K562 (cell line): Measurements from ENCODE around the gene FGF22. TPM values are rescaled to one million over a fixed set of nuclear protein-coding genes. Genes with fewer than 3 reads are reported as not detected.

Experiments used
- BCL6 ChIP-seq: fragments of 250-450 bp; sonication (Bioruptor Pico); IDR thresholded peaks from 2 replicates; pipeline ENCODE4 v1.4.0; 2020
- CREB5 ChIP-seq: fragments of 250-450 bp; sonication (Bioruptor Pico); IDR thresholded peaks from 2 replicates; pipeline ENCODE4 v1.5.0; 2020; ENCODE audit warnings: mild to moderate bottlenecking
- EP400 ChIP-seq: fragments of 450-650 bp; IDR thresholded peaks from 2 replicates; pipeline ENCODE4 v1.6.1; 2017; ENCODE audit warnings: antibody characterized with exemption, mild to moderate bottlenecking, moderate library complexity
- NBN ChIP-seq: fragments of 450-650 bp; IDR thresholded peaks from 2 replicates; pipeline ENCODE4 v1.6.1; 2016; ENCODE audit warnings: low read depth, mild to moderate bottlenecking
- NCOA6 ChIP-seq: fragments of 450-650 bp; IDR thresholded peaks from 2 replicates; pipeline ENCODE4 v1.6.1; 2017; ENCODE audit warnings: mild to moderate bottlenecking
- NFRKB ChIP-seq: fragments of 450-650 bp; IDR thresholded peaks from 2 replicates; pipeline ENCODE4 v1.6.1; 2016; ENCODE audit warnings: low read depth
- PBX2 ChIP-seq, 2 experiments: IDR thresholded peaks in 1 of 2; conservative IDR thresholded peaks in 1 of 2; 2 replicates each; pipeline ENCODE4 v1.6.1; 2016; ENCODE audit warnings: low read depth in 2 of 2, mild to moderate bottlenecking in 1 of 2, missing compliant biosample characterization in 1 of 2, missing genetic modification characterization in 1 of 2, moderate library complexity in 1 of 2
- SAFB ChIP-seq: fragments of 200-400 bp; formaldehyde crosslinking; IDR thresholded peaks from 2 replicates; pipeline ENCODE4 v1.6.1; 2017; ENCODE audit warnings: low read depth, low read length, borderline replicate concordance
- SIX5 ChIP-seq, 2 experiments: IDR thresholded peaks; 2 replicates each; pipeline ENCODE4 v1.6.1; 2011; ENCODE audit warnings: low read length in 2 of 2, borderline replicate concordance in 1 of 2, low read depth in 1 of 2, mild to moderate bottlenecking in 1 of 2, moderate library complexity in 1 of 2; ENCODE audit not compliant: insufficient read depth in 1 of 2
- TAF1 ChIP-seq: IDR thresholded peaks from 2 replicates; pipeline ENCODE4 v1.6.1; 2011; ENCODE audit warnings: mild to moderate bottlenecking, low read length, moderate library complexity; ENCODE audit not compliant: insufficient read depth, control insufficient read depth, severe bottlenecking; ENCODE audit errors: extremely low read depth
- ZNF133 ChIP-seq: fragments of 250-450 bp; sonication (Bioruptor Pico); IDR thresholded peaks from 2 replicates; pipeline ENCODE4 v1.4.0; 2020; ENCODE audit warnings: mild to moderate bottlenecking
- ZNF134 ChIP-seq: fragments of 250-450 bp; sonication (Bioruptor Pico); conservative IDR thresholded peaks from 2 replicates; pipeline ENCODE4 v1.4.0; 2020
- polyA plus RNA-seq, 8 experiments: library from polyadenylated mRNA; depleted of rRNA in 4 of 8; stranded (reverse) in 5 of 8; unstranded in 3 of 8; fragments of >200 nt; fragmentation: Nextera tagmentation in 2 of 8; fragmentation: Illumina TruSeq in 1 of 8; extraction: Ambion mirVana in 2 of 8; extraction: Trizol in 1 of 8; gene quantifications; 2 replicates each; pipeline versions ENCODE4 v1.2.1 to v1.2.3, GENCODE V29; 2011 to 2014; ENCODE audit warnings: inconsistent platforms in 1 of 8, missing spikeins in 1 of 8
- total RNA-seq, 7 experiments: library from RNA; depleted of rRNA in 6 of 7; stranded (reverse); fragments of >200 nt in 6 of 7; fragmentation: Illumina TruSeq in 2 of 7; extraction: Trizol in 2 of 7; gene quantifications; 2 replicates each; pipeline versions ENCODE4 v1.2.1 to v1.2.3, GENCODE V29; 2011 to 2021; ENCODE audit warnings: low replicate concordance in 1 of 7
- TF ChIP-seq, protein P1 (sequence below): fragments of 450-650 bp; formaldehyde crosslinking; IDR thresholded peaks from 2 replicates; pipeline ENCODE4 v1.4.0; 2020; ENCODE audit warnings: mild to moderate bottlenecking, moderate library complexity
- TF ChIP-seq, protein P2 (sequence below), 2 experiments: fragments of 450-650 bp in 1 of 2; IDR thresholded peaks; 2 replicates each; pipeline ENCODE4 v1.6.1; 2011 to 2017; ENCODE audit warnings: low read depth in 2 of 2, antibody characterized with exemption in 1 of 2, borderline replicate concordance in 1 of 2, low read length in 1 of 2, mild to moderate bottlenecking in 1 of 2, mixed read lengths in 1 of 2; ENCODE audit not compliant: control insufficient read depth in 1 of 2
- TF ChIP-seq, protein P3 (sequence below): fragments of 250-450 bp; sonication (Bioruptor Pico); IDR thresholded peaks from 2 replicates; pipeline ENCODE4 v1.5.0; 2022; ENCODE audit warnings: mild to moderate bottlenecking

Gene FGF22
- total and polyA plus RNA-seq, 9 of the 15 experiments (the other 6 are each of a cell fraction or from before 2014, with no cell fraction given), result 0.14 to 2.2 (median 0.86) TPM; not detected in 4

DNA sequence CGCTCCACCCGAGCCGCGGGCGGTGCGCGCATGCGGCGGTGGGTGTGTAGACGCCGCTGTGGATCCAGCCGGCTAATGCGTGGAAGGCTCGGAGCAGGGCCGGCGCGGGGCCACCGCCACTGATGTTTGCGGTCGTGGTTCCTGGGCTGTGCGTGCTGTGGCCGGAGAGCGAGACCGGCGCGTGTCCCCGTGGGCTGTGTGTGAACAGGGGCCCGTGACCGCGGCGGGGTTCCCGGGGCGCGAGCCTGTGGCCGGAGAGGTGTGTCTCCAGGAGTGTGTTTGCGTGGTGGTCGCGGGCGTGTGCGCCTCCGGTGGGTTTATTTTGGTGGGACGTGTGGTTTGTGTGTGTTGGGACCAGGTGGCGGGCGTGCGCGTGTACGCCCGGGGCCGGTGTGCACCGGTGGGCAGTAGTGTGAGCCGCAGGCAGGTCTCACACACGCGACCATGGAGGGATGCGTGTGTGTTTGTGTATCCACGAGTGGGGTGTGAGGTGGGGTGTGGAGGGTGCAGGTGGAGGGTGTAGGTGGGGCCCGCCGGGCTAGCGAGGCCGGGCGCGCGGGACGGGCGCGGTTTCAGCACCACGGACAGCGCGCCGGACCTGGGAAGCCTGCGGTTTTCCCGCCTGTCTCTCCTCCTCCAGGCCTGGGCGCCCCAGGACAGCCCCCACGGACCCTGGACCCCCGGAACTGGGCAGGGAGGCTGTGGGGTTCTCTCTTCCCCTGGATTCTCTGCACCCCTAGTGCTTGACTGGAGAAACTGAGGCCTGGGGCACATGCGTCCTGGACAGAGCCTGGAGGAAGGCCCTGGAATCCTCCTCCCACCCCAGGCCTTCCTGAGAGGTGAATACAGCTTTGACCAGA, 48.4 kb upstream of the FGF22 start (continued):
- no peak for TF ChIP-seq PBX2 (CRISPR knock-in tag; IDR thresholded peaks at IDR 0.05; ENCODE audit: low read depth)
- TF ChIP-seq PBX2 (tag; conservative IDR thresholded peaks at IDR 0.05; ENCODE audit: low read depth), result no peak
- TF ChIP-seq EP400, result no peak
- TF ChIP-seq TAF1, result no peak
- TF ChIP-seq SAFB, result peak; percentile 76; the same call in 1 of the 2 replicates
- TF ChIP-seq BCL6, result no peak
- no peak for TF ChIP-seq ZNF134 (CRISPR knock-in tag)
- TF ChIP-seq, protein P1, sequence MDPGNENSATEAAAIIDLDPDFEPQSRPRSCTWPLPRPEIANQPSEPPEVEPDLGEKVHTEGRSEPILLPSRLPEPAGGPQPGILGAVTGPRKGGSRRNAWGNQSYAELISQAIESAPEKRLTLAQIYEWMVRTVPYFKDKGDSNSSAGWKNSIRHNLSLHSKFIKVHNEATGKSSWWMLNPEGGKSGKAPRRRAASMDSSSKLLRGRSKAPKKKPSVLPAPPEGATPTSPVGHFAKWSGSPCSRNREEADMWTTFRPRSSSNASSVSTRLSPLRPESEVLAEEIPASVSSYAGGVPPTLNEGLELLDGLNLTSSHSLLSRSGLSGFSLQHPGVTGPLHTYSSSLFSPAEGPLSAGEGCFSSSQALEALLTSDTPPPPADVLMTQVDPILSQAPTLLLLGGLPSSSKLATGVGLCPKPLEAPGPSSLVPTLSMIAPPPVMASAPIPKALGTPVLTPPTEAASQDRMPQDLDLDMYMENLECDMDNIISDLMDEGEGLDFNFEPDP (CRISPR knock-in tag), result no peak
- TF ChIP-seq, protein P2, sequence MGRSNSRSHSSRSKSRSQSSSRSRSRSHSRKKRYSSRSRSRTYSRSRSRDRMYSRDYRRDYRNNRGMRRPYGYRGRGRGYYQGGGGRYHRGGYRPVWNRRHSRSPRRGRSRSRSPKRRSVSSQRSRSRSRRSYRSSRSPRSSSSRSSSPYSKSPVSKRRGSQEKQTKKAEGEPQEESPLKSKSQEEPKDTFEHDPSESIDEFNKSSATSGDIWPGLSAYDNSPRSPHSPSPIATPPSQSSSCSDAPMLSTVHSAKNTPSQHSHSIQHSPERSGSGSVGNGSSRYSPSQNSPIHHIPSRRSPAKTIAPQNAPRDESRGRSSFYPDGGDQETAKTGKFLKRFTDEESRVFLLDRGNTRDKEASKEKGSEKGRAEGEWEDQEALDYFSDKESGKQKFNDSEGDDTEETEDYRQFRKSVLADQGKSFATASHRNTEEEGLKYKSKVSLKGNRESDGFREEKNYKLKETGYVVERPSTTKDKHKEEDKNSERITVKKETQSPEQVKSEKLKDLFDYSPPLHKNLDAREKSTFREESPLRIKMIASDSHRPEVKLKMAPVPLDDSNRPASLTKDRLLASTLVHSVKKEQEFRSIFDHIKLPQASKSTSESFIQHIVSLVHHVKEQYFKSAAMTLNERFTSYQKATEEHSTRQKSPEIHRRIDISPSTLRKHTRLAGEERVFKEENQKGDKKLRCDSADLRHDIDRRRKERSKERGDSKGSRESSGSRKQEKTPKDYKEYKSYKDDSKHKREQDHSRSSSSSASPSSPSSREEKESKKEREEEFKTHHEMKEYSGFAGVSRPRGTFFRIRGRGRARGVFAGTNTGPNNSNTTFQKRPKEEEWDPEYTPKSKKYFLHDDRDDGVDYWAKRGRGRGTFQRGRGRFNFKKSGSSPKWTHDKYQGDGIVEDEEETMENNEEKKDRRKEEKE (IDR thresholded peaks at IDR 0.05; ENCODE audit: borderline replicate concordance in 1 of 2, control insufficient read depth in 1 of 2, low read depth in 2 of 2, low read length in 1 of 2), result no peak
- no peak for TF ChIP-seq SIX5 (IDR thresholded peaks at IDR 0.05; ENCODE audit: borderline replicate concordance in 1 of 2, insufficient read depth in 1 of 2, low read depth in 1 of 2, low read length in 2 of 2)
- TF ChIP-seq NBN, result no peak
- no peak for TF ChIP-seq NCOA6
- TF ChIP-seq, protein P3, sequence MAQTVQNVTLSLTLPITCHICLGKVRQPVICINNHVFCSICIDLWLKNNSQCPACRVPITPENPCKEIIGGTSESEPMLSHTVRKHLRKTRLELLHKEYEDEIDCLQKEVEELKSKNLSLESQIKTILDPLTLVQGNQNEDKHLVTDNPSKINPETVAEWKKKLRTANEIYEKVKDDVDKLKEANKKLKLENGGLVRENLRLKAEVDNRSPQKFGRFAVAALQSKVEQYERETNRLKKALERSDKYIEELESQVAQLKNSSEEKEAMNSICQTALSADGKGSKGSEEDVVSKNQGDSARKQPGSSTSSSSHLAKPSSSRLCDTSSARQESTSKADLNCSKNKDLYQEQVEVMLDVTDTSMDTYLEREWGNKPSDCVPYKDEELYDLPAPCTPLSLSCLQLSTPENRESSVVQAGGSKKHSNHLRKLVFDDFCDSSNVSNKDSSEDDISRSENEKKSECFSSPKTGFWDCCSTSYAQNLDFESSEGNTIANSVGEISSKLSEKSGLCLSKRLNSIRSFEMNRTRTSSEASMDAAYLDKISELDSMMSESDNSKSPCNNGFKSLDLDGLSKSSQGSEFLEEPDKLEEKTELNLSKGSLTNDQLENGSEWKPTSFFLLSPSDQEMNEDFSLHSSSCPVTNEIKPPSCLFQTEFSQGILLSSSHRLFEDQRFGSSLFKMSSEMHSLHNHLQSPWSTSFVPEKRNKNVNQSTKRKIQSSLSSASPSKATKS (CRISPR knock-in tag), result no peak
- TF ChIP-seq CREB5 (CRISPR knock-in tag), result no peak
- TF ChIP-seq ZNF133 (CRISPR knock-in tag), result no peak
- no peak for TF ChIP-seq NFRKB
